ENCODE data around the gene DNAJC11. TPM values are rescaled to one million over a fixed set of nuclear protein-coding genes. Genes with fewer than 3 reads are reported as not detected.

The DNAJC11 gene
- total RNA-seq, 1 experiment from 2014 or later = 93.6 TPM

- TF ChIP-seq CTCF (IDR thresholded peaks at IDR 0.05) (no peak), TCF7L2 (IDR thresholded peaks at IDR 0.05; ENCODE audit: low read depth, low read length) (no peak), SIN3A (IDR thresholded peaks at IDR 0.05; ENCODE audit: borderline replicate concordance, insufficient read depth, low read depth, low read length) (no peak), REST (IDR thresholded peaks at IDR 0.05; ENCODE audit: insufficient read depth in 1 of 2, low read depth in 2 of 2, low read length in 1 of 2) (no peak), POLR2AphosphoS5 (IDR thresholded peaks at IDR 0.05; ENCODE audit: low read depth, low read length) (no peak)
- BruUV-seq (replicated peaks) = no TSS peak
- no peak overlapping the region for H3K4me3 ChIP-seq (ENCODE audit: low read depth in 2 of 2, low read length in 2 of 2)
- no peak overlapping the region for H3K27ac ChIP-seq (ENCODE audit: low read length)
- ATAC-seq (no peak), DNase-seq (ENCODE audit: low read depth, low spot score) (no peak)
- intact Hi-C loops (cut with micrococcal nuclease; ENCODE audit: unreplicated experiment) = no loop called here
- ChIA-PET CTCF (no interaction called here), POLR2A (no interaction called here)
- H3K4me1 ChIP-seq (ENCODE audit: control insufficient read depth, insufficient read depth, low read length) = no peaks in the 10 kb centered on the region
- H3K27me3 ChIP-seq (ENCODE audit: control insufficient read depth, insufficient read depth, low read length) = no peaks in the 10 kb centered on the region
- peaks cover 10% of the 10 kb centered on the region for H3K36me3 ChIP-seq (ENCODE audit: control insufficient read depth, insufficient read depth, low read length)
- in situ Hi-C loops (cut with HindIII; ENCODE audit: low pct_unique_long_range_greater_than_20kb, low sequenced_read_pairs) = no loop called here
- no peaks in the 10 kb centered on the region for H3K9me3 ChIP-seq (ENCODE audit: control insufficient read depth, insufficient read depth, low read depth, low read length)
Observed at GRCh38 chr1:6651909-6652308, 49.7 kb downstream of the DNAJC11 start.

GRCh38 chr1:6648556-6648955, 53.1 kb downstream of the DNAJC11 start:
- intact Hi-C loops (cut with micrococcal nuclease; ENCODE audit: unreplicated experiment) (no loop called here), in situ Hi-C loops (cut with HindIII; ENCODE audit: low pct_unique_long_range_greater_than_20kb, low sequenced_read_pairs) (no loop called here)
- BruUV-seq (replicated peaks) = no TSS peak
- no peak for DNase-seq (ENCODE audit: low read depth, low spot score)
- Histone ChIP-seq H3K27ac (ENCODE audit: low read length) (no peak overlapping the region), H3K4me3 (ENCODE audit: low read depth in 2 of 2, low read length in 2 of 2) (no peak overlapping the region), H3K9me3 (ENCODE audit: control insufficient read depth, insufficient read depth, low read depth, low read length) (no peaks in the 10 kb centered on the region), H3K27me3 (ENCODE audit: control insufficient read depth, insufficient read depth, low read length) (no peaks in the 10 kb centered on the region), H3K36me3 (ENCODE audit: control insufficient read depth, insufficient read depth, low read length) (peaks cover 1% of the 10 kb centered on the region; the same call in 1 of the 2 replicates), H3K4me1 (ENCODE audit: control insufficient read depth, insufficient read depth, low read length) (no peaks in the 10 kb centered on the region)
- no peak for ATAC-seq
- no peak for TF ChIP-seq POLR2AphosphoS5 (IDR thresholded peaks at IDR 0.05; ENCODE audit: low read depth, low read length)
- TF ChIP-seq CTCF (IDR thresholded peaks at IDR 0.05) = no peak
- TF ChIP-seq SIN3A (IDR thresholded peaks at IDR 0.05; ENCODE audit: borderline replicate concordance, insufficient read depth, low read depth, low read length) = no peak
- no peak for TF ChIP-seq TCF7L2 (IDR thresholded peaks at IDR 0.05; ENCODE audit: low read depth, low read length)
- TF ChIP-seq REST (IDR thresholded peaks at IDR 0.05; ENCODE audit: insufficient read depth in 1 of 2, low read depth in 2 of 2, low read length in 1 of 2) = no peak
- CTCF ChIA-PET = no interaction called here
- POLR2A ChIA-PET = interaction anchor here (0.7 kb wide), 1 partner anchor 136 kb away, joined by 3 read pairs; no protein-coding TSS in a partner anchor

All from Panc1 (cell line).